Activated B cell treated with CpG ODN at 0.5 μM for 24 hours (primary cell): ENCODE data around the gene DDX11. TPM values are rescaled to one million over a fixed set of nuclear protein-coding genes. Genes with fewer than 3 reads are reported as not detected.
"Not testable (repeated sequence)": the region's sequence is repeated elsewhere in the genome, so short reads cannot be mapped to it uniquely, and the experiment has no call there.

ENCODE experiments used
- ATAC-seq: fragments of 200-7000 bp; cut with Tn5 transposase; one replicate; pipeline ENCODE4 v1.10.0; 2021; ENCODE audit warnings: low read depth, mild to moderate bottlenecking, moderate library complexity
- CTCF ChIA-PET: fragments of 350-600 bp; sonication (Branson Sonifier 250); formaldehyde crosslinking; loops from one replicate; lab custom pipeline; 2021; ENCODE audit warnings: antibody characterized with exemption; lab: Charles Lee
- POLR2A ChIA-PET: fragments of 350-600 bp; sonication (Branson Sonifier 250); formaldehyde crosslinking; loops from one replicate; lab custom pipeline; 2021; ENCODE audit warnings: antibody characterized with exemption; lab: Charles Lee
- DNase-seq: peaks from one replicate; pipeline ENCODE4 v3.0.0; 2022
- H3K27ac Mint-ChIP-seq: one replicate; pipeline ENCODE4 v1.8.0; 2020; ENCODE audit warnings: mixed read lengths
- H3K27me3 Mint-ChIP-seq: one replicate; pipeline ENCODE4 v1.8.0; 2021; ENCODE audit warnings: mixed read lengths
- H3K36me3 Mint-ChIP-seq: one replicate; pipeline ENCODE4 v1.8.0; 2021; ENCODE audit warnings: low read depth, mixed read lengths
- H3K4me1 Mint-ChIP-seq: one replicate; pipeline ENCODE4 v1.8.0; 2021; ENCODE audit warnings: mixed read lengths
- H3K4me3 Mint-ChIP-seq: one replicate; pipeline ENCODE4 v1.8.0; 2020; ENCODE audit warnings: mild to moderate bottlenecking, mixed read lengths
- H3K9me3 Mint-ChIP-seq: one replicate; pipeline ENCODE4 v1.8.0; 2020; ENCODE audit warnings: mixed read lengths
- intact Hi-C: fragments of 100-400 bp; cut with micrococcal nuclease; formaldehyde crosslinking; loops from one replicate; pipeline ENCODE4 v1.15.1; 2024
- total RNA-seq: library from RNA; stranded (reverse); gene quantifications from 2 replicates; pipeline ENCODE4 v1.2.3, GENCODE V29; 2022

DDX11 gene
- total RNA-seq, 1 donor from 2014 or later: 62.2 TPM

DNA sequence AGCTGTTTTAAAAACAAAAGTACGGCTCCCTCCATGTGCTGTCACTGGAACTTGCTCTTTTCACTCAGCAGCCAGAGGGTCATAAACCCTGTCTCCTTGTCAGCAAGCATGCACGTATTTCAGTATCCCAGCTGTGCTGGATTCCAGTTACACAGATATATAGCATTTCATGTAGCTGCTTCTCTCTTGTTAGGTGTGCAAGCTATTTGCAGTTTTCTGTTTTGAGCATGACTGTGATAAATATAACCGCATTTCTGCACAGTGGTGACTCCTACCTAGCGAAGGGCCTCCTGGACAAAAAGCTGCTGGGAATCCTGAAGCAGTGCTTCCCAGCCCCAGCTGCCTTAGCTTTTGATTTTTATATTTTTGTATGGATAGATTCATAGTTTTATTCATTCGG, 24.7 kb downstream of the DDX11 start:
- POLR2A ChIA-PET, CTCF ChIA-PET, ATAC-seq, H3K9me3 Mint-ChIP-seq, H3K27ac Mint-ChIP-seq, intact Hi-C loops, DNase-seq, H3K4me3 Mint-ChIP-seq, H3K4me1 Mint-ChIP-seq, H3K27me3 Mint-ChIP-seq: not testable (repeated sequence)
- H3K36me3 Mint-ChIP-seq: peaks cover 23% of the 10 kb centered on the region

DNA sequence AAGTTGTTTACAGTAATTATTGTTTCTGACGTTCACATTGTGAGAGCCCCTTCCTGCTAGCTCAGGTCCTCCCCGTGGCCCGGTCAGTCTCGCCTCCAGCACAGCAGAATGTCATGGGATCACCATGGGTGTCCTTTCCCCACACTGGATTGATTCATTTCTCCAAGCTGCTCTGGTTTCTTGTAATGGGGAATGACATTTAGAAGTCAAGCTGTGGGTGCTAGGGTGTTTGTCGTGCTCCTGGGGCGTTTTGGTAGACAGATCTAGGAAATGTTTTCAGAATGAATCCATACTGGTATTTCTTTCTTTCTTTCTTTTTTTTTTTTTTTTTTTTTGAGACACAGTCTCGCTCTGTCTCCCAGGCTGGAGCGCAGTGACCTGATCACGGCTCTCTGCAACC, 25.1 kb downstream of the DDX11 start:
- CTCF ChIA-PET: not testable (repeated sequence)

DNA sequence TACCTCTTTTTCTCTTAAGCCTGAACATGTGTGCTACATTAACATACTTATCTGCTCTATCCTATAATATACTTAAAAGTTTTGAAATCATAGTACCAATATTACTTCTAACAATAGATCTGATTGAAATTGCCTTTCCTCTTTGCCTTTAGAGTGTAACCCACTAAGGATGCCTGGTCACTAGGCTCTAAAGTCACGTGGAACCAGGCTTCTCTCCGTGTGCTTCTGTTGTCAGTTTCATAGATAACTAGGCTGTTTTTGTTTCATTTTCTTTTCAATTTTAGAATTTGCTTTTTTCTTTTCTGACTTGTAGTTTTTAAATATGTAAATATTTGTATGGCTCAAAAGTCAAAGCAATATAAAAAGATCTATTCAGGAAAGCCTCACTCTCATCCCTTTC, 25.8 kb downstream of the DDX11 start:
- ATAC-seq, H3K27me3 Mint-ChIP-seq, H3K9me3 Mint-ChIP-seq, CTCF ChIA-PET, H3K27ac Mint-ChIP-seq, H3K4me3 Mint-ChIP-seq, POLR2A ChIA-PET, H3K4me1 Mint-ChIP-seq, DNase-seq, intact Hi-C loops: not testable (repeated sequence)
- H3K36me3 Mint-ChIP-seq: peaks cover 24% of the 10 kb centered on the region

More for the DNA sequence above, 25.1 kb downstream of the DDX11 start:
- ATAC-seq, H3K27ac Mint-ChIP-seq, H3K4me3 Mint-ChIP-seq, POLR2A ChIA-PET, DNase-seq, H3K4me1 Mint-ChIP-seq, H3K9me3 Mint-ChIP-seq, H3K27me3 Mint-ChIP-seq, intact Hi-C loops: not testable (repeated sequence)
- H3K36me3 Mint-ChIP-seq: peaks cover 26% of the 10 kb centered on the region

DNA sequence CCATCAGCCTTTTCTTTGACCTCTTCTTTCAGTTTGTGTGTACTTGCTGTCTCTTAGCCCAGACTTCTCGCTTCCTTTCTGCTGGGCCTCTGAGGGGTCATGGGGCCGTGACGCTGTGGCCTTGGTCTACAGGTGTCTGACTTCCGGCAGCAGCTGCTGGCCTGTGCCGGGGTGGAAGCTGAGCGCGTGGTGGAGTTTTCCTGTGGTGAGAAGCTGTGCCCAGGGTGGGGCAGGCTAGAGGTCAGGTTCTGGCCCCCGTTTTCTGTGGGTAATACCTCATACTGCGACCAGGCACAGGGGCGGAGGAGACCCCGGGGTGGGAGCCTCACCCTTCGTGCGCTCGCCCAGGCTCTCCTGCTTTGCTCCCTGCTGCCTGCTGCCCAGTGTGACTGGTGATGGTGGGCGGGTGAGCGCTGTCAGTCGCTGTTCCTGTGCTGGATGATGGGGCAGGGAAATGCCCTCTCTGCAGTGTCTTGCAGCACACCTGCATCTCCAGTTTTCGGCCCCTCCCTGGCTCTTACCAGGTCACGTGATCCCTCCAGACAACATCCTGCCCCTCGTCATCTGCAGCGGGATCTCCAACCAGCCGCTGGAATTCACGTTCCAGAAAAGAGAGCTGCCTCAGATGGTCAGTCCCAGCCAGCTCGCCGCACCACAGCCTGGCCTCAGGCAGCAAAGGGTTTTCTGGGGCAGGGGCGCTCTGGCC, 27.0 kb downstream of the DDX11 start:
- Mint-ChIP-seq H3K27ac (peak overlapping the region; percentile 73), H3K36me3 (peaks cover 22% of the 10 kb centered on the region), H3K4me3 (peak overlapping the region; percentile 48)
- CTCF ChIA-PET, POLR2A ChIA-PET, intact Hi-C loops, DNase-seq, H3K4me1 Mint-ChIP-seq, H3K9me3 Mint-ChIP-seq, H3K27me3 Mint-ChIP-seq: not testable (repeated sequence)
- ATAC-seq: peak; percentile 87

DNA sequence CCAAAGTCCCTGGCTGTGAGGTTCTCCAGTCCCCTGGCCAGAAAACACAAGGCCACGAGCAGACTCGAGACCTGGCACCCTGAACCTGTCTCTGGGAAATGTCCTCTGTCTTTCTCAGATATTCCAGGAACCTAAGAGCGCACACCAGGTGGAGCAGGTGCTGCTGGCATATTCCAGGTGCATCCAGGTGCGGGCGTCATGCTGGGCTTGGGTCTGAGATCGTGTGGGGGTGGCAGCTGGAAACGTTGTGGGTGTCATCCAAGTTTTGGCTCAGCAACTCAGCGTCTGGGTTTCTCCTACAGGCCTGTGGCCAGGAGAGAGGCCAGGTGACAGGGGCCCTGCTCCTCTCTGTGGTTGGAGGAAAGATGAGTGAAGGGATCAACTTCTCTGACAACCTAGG, 28.5 kb downstream of the DDX11 start:
- H3K27me3 Mint-ChIP-seq, intact Hi-C loops, ATAC-seq, H3K4me3 Mint-ChIP-seq, DNase-seq, H3K9me3 Mint-ChIP-seq, POLR2A ChIA-PET, H3K4me1 Mint-ChIP-seq, CTCF ChIA-PET, H3K27ac Mint-ChIP-seq: not testable (repeated sequence)
- H3K36me3 Mint-ChIP-seq: peaks cover 16% of the 10 kb centered on the region

DNA sequence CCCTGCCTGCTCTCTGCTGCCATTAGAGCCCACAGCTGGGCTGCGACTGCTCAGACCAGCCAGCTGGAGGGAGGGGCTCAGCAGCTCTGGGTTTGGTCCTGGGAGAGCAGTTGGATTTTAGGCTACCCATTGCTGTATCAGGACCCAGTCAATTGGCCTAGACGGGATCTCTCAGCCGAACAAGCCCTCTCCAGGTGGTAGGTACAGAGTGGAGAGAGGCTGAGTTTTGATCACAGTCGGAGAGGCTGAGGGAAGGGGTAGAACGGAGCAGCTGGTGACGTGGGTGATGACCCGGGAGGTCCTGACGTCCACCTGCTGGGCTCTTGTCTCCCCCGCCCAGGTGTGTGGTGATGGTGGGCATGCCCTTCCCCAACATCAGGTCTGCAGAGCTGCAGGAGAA, 28.9 kb downstream of the DDX11 start:
- POLR2A ChIA-PET, H3K27ac Mint-ChIP-seq, H3K4me3 Mint-ChIP-seq, intact Hi-C loops, H3K4me1 Mint-ChIP-seq, DNase-seq, H3K9me3 Mint-ChIP-seq, ATAC-seq, H3K27me3 Mint-ChIP-seq, CTCF ChIA-PET: not testable (repeated sequence)
- H3K36me3 Mint-ChIP-seq: peaks cover 15% of the 10 kb centered on the region

DNA sequence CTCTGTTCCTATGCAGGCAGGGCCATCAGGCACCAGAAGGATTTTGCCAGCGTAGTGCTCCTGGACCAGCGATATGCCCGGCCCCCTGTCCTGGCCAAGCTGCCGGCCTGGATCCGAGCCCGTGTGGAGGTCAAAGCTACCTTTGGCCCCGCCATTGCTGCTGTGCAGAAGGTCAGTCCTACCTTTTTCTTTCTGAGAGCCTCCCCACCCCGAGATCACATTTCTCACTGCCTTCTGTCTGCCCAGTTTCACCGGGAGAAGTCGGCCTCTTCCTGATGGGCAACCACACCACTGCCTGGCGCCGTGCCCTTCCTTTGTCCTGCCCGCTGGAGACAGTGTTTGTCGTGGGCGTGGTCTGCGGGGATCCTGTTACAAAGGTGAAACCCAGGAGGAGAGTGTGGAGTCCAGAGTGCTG, 29.9 kb downstream of the DDX11 start:
- CTCF ChIA-PET, ATAC-seq, H3K27me3 Mint-ChIP-seq, H3K27ac Mint-ChIP-seq, POLR2A ChIA-PET, intact Hi-C loops, H3K9me3 Mint-ChIP-seq, H3K4me3 Mint-ChIP-seq, DNase-seq, H3K4me1 Mint-ChIP-seq: not testable (repeated sequence)
- peaks cover 13% of the 10 kb centered on the region for H3K36me3 Mint-ChIP-seq

DNA sequence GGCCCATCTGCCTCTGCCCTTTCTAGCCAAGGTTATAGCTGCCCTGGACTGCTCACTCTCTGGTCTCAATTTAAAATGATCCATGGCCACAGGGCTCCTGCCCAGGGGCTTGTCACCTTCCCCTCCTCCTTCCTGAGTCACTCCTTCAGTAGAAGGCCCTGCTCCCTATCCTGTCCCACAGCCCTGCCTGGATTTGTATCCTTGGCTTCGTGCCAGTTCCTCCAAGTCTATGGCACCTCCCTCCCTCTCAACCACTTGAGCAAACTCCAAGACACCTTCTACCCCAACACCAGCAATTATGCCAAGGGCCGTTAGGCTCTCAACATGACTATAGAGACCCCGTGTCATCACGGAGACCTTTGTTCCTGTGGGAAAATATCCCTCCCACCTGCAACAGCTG, 30.6 kb downstream of the DDX11 start:
- ATAC-seq, intact Hi-C loops, H3K4me3 Mint-ChIP-seq, H3K27me3 Mint-ChIP-seq, CTCF ChIA-PET, DNase-seq, H3K27ac Mint-ChIP-seq, H3K4me1 Mint-ChIP-seq, POLR2A ChIA-PET, H3K9me3 Mint-ChIP-seq: not testable (repeated sequence)
- H3K36me3 Mint-ChIP-seq: peaks cover 11% of the 10 kb centered on the region

DNA sequence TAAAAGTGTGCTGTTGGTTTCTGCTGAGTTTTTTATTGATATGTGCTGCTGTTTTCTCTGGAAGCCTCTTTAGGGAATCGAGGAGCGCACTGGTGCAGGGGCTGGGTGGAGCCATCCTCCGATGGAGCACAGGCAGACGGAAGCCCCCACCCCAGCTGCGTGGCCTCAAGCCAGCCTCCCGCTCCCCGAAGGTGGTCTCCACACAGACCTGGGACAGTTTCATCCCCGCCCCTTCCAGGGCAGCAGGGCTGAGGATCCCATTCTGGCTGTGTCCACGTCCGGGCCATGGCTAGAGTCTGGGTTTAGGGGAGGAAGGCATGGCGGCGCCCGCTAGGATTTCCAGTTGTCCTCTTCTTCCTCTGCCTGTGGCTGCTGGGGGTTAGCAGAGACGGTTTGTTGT, 31.1 kb downstream of the DDX11 start:
- intact Hi-C loops, ATAC-seq, DNase-seq, CTCF ChIA-PET, H3K27ac Mint-ChIP-seq, H3K4me1 Mint-ChIP-seq, POLR2A ChIA-PET, H3K9me3 Mint-ChIP-seq, H3K4me3 Mint-ChIP-seq, H3K27me3 Mint-ChIP-seq: not testable (repeated sequence)
- peaks cover 11% of the 10 kb centered on the region for H3K36me3 Mint-ChIP-seq
